BLaER1 treated with 17β-estradiol and CSF1 and Interleukin-3, amounts not matched to agents 10 nM and 100 nM (cell line): ENCODE measurements around the gene RNU1-2.
"Not testable (repeated sequence)": the region's sequence is repeated elsewhere in the genome, so short reads cannot be mapped to it uniquely, and the experiment has no call there.

ENCODE experiments used
- H3K27ac ChIP-seq, 11 experiments: shearing (Covaris generic); formaldehyde crosslinking; 2 replicates each; pipeline ENCODE4 v1.8.1; 2022
- H3K27me3 ChIP-seq, 11 experiments: shearing (Covaris generic); formaldehyde crosslinking; 2 replicates each; pipeline ENCODE4 v1.8.1; 2022
- H3K36me3 ChIP-seq, 11 experiments: shearing (Covaris generic); formaldehyde crosslinking; 2 replicates each; pipeline ENCODE4 v1.8.1; 2022
- H3K4me1 ChIP-seq, 10 experiments: shearing (Covaris generic); formaldehyde crosslinking; 2 replicates each; pipeline ENCODE4 v1.8.1; 2022
- H3K4me2 ChIP-seq, 11 experiments: shearing (Covaris generic); formaldehyde crosslinking; 2 replicates each; pipeline ENCODE4 v1.8.1; 2022
- H3K4me3 ChIP-seq, 10 experiments: shearing (Covaris generic); formaldehyde crosslinking; 2 replicates each; pipeline ENCODE4 v1.8.1; 2022
- H3K9ac ChIP-seq, 11 experiments: shearing (Covaris generic); formaldehyde crosslinking; 2 replicates each; pipeline ENCODE4 v1.8.1; 2022
- H3K9me3 ChIP-seq, 11 experiments: shearing (Covaris generic); formaldehyde crosslinking; replicated peaks in 1 of 11; 2 replicates each; pipeline ENCODE4 v1.8.1; 2022
- H4K20me1 ChIP-seq, 11 experiments: shearing (Covaris generic); formaldehyde crosslinking; 2 replicates each; pipeline ENCODE4 v1.8.1; 2022

Gene RNU1-2

DNA sequence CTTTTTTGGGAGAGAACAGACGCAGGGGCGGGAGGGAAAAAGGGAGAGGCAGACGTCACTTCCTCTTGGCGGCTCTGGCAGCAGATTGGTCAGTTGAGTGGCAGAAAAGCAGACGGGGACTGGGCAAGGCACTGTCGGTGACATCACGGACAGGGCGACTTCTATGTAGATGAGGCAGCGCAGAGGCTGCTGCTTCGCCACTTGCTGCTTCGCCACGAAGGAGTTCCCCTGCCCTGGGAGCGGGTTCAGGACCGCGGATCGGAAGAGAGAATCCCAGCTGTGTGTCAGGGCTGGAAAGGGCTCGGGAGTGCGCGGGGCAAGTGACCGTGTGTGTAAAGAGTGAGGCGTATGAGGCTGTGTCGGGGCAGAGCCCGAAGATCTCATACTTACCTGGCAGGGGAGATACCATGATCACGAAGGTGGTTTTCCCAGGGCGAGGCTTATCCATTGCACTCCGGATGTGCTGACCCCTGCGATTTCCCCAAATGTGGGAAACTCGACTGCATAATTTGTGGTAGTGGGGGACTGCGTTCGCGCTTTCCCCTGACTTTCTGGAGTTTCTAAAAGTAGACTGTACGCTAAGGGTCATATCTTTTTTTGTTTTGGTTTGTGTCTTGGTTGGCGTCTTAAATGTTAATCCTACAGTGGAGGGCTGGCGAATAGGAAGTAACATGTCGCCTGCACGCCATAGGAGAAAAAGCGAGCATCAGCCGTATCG, at the start of gene RNU1-2:
Gene RNU1-2, plus strand, starts transcription at position 383 of the 718 bp plus-strand sequence.
- Histone ChIP-seq H3K4me2 (peak within 1 kb of the TSS; percentile 88 to 98 (median 93)), H3K27me3 (peaks cover 0 to 14% (median 7%) of the 10 kb centered on the region in 11 experiments; a peak in 19 of 22 replicates), H3K27ac (peak within 1 kb of the TSS; percentile 81 to 90 (median 86)), H3K9ac (peak within 1 kb of the TSS; percentile 76 to 88 (median 84)), H3K4me3 (peak within 1 kb of the TSS; percentile 51 to 69 (median 58)), H3K4me1 (peaks cover 13 to 33% (median 25%) of the 10 kb centered on the region in 10 experiments; a peak in 19 of 20 replicates)
- H4K20me1 ChIP-seq, H3K36me3 ChIP-seq, H3K9me3 ChIP-seq: not testable (repeated sequence)

DNA sequence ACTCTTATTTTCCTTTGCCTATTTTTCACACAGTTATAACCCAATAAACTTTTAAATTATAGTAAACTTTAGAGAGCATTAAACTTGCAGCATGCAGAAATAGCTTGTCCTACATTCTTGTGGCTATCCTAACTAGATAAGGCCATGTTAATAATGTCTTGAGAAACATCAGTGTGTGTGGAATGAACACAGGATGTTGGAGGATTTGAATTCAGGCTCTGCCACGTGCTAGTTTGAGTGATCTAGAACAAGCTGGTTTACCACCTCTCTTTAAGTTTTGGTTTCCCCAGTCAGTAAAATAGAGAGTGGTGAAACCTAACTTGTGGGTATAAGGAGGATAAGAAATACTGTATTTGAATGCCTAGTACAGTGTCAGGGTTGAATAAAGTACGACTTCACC, 39.6 kb upstream of the RNU1-2 start:
- H3K4me1 ChIP-seq: not testable (repeated sequence)

DNA sequence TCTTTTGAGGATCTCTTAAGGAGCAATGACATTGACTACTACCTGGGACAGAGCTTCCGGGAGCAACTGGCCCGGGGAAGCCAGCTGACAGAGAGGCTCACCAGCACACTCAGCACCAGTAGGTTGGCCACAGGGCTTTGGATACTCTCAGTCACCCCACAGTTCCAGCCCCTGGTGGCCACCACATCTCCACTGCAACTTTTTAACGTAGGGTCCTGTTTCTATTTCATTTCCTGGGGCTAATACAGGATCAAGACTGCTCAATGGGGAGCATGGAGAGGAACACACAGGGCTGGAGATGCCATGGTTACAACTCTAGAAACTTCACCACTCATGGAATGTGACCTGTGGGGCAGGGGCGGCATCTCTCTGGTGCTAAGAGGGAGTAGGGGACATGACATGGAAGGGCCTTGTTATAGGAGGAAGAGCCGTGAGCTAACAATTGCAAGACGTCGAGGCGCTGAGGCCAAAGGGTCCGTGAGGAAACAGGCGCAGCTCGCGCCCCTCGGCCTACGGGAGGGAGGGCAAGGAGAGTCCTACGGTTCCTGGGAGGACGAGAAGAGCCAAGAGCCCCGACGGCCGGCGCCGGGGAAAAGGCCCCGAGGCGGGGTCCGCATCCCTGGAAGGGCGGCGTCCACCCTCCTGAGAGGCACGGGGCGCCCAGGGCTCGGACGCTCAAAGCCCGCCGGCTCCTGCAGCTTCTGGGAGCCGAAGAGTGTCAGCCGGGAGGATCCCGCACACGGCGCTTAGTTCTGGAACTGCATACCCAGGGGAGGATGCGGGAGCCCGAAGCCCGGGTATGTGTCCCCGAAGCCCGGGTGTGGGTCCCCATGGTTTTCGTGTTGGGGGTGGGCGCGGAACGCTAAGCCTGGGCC, 36.4 kb upstream of the RNU1-2 start:
- not testable (repeated sequence) for H3K9me3 ChIP-seq, H3K27me3 ChIP-seq, H3K4me1 ChIP-seq, H3K4me3 ChIP-seq, H3K9ac ChIP-seq, H4K20me1 ChIP-seq, H3K27ac ChIP-seq, H3K36me3 ChIP-seq, H3K4me2 ChIP-seq

More for the DNA sequence above, 39.6 kb upstream of the RNU1-2 start:
- not testable (repeated sequence) for H3K36me3 ChIP-seq, H3K27ac ChIP-seq, H3K4me2 ChIP-seq, H3K9ac ChIP-seq, H3K4me3 ChIP-seq, H4K20me1 ChIP-seq, H3K9me3 ChIP-seq, H3K27me3 ChIP-seq

DNA sequence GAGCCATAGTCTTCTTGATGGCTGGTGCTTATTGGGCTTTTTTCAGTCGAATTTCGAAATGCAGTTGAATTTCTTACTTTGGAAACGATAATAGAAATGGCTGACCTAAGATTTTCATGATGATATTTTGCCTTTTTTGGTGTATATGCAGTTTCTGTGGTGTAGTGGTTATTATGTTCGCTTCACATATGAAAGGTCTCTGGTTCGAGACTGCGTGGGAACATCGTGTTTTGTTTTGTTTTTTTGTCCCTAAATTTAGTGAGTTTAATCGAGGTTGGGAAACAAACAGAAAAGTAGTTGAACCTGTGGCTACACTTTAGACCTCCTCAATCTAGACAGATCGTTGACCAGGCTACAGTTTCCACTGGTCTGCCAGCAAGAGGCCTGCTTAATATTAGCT, 35.7 kb upstream of the RNU1-2 start:
- H3K27ac ChIP-seq, H3K36me3 ChIP-seq, H3K27me3 ChIP-seq, H3K9ac ChIP-seq, H3K4me3 ChIP-seq, H4K20me1 ChIP-seq, H3K9me3 ChIP-seq, H3K4me2 ChIP-seq, H3K4me1 ChIP-seq: not testable (repeated sequence)

DNA sequence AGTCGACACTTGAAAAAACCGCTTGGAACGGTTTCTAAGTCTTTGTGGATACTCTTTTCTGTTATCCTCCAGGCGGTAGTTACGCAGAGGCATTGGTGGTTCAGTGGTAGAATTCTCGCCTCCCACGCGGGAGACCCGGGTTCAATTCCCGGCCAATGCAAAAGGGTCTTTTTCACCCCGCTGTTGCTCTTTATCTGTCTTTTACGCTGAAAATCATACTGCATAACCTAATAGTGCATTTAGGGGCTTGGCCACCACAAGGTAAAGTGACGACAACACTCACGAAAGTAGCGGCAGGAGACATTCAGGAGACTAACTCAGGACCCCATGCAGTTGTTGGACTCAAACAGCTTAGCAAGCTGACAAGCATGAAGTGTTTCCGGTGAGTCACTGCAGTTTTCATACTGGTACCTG, 33.9 kb upstream of the RNU1-2 start:
- H3K4me3 ChIP-seq, H3K36me3 ChIP-seq, H3K27ac ChIP-seq, H3K27me3 ChIP-seq, H3K4me2 ChIP-seq, H3K9ac ChIP-seq, H3K4me1 ChIP-seq, H4K20me1 ChIP-seq, H3K9me3 ChIP-seq: not testable (repeated sequence)

DNA sequence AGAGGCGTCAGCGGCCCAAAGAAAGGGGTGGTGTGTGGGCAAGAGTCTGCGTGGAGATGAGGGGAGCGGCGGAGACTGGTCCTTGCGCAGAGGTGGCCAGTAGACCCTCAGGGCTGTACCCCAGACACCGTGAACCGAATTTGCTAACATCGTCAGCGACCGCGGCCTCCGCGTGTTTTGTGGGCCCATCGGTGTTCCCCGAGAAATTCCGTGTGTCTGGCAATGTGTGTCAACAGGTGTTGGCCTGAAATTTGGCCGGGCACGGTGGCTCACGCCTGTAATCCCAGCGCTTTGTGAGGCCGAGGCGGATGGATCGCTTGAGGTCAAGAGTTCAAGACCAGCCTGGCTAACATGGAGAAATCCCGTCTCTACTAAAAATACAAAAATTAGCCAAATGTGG, 33.4 kb upstream of the RNU1-2 start:
- not testable (repeated sequence) for H3K27ac ChIP-seq, H3K36me3 ChIP-seq, H3K9me3 ChIP-seq, H4K20me1 ChIP-seq, H3K27me3 ChIP-seq, H3K4me1 ChIP-seq, H3K9ac ChIP-seq, H3K4me3 ChIP-seq, H3K4me2 ChIP-seq

DNA sequence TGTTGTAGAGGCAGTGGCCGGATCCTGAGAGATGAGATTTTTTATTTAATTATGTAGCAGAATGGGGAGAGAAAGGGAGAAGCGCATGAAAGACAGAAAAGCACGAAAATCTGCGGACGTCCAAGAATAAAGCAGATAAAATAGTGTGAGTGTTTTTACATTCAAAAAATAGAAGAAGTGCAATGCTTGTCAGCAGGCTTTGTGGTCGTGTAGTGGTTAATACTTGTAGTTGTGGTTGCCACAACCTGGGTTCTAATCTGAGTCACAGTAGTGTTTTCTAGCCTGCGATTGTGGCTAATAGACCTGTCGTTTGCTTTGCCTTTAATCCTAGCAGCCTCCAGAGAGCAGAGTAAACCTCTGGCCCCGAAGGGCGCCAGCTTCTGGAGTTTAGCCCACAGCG, 32.8 kb upstream of the RNU1-2 start:
- not testable (repeated sequence) for H4K20me1 ChIP-seq, H3K4me2 ChIP-seq, H3K9ac ChIP-seq, H3K4me3 ChIP-seq, H3K27ac ChIP-seq, H3K36me3 ChIP-seq, H3K27me3 ChIP-seq, H3K4me1 ChIP-seq, H3K9me3 ChIP-seq

DNA sequence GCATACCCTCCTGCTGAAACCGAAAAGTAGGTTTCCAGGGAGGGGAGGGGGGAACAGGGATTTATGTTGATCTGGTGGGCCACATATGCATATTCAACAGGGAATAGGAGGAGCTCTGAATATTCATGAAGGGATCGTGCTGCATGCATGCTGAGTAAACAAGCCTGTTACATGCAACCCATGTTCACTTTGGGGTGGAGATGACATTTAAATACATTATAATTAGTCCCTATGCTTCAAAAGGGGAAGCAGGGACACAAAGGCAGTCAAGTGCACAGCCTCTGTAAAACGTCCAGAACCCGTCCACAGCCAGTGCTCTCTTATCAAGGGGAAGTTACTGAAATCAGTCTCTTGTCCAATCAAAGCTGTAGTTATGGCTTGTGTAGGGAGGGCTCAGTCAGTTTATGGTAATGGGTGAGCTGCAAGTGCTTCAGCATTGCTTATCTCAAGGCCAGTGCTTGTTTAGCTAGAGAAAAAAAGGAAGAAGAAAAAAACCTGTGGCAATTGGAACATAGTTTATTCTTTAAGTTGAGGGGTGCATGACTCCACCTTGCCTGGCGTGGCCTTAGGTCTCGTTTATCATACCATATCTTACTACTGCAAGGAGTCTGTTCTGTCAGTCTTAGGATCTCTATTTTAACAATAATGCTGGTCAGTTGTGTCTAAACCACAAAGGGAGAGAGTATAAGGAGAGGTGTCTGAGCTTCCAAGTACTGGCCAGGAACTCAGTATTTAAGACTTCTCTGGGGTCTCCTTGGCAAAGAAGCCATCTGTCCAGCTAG, 28.7 kb upstream of the RNU1-2 start:
- not testable (repeated sequence) for H4K20me1 ChIP-seq, H3K27ac ChIP-seq, H3K4me2 ChIP-seq, H3K36me3 ChIP-seq, H3K4me3 ChIP-seq, H3K9ac ChIP-seq
- Histone ChIP-seq H3K4me1 (peaks cover 0 to 25% (median 8%) of the 10 kb centered on the region in 10 experiments; a peak in 11 of 20 replicates), H3K9me3 (peaks cover 0 to 21% (median 11%) of the 10 kb centered on the region in 11 experiments; a peak in 18 of 22 replicates), H3K27me3 (peaks cover 2 to 11% (median 7%) of the 10 kb centered on the region in 11 experiments)

DNA sequence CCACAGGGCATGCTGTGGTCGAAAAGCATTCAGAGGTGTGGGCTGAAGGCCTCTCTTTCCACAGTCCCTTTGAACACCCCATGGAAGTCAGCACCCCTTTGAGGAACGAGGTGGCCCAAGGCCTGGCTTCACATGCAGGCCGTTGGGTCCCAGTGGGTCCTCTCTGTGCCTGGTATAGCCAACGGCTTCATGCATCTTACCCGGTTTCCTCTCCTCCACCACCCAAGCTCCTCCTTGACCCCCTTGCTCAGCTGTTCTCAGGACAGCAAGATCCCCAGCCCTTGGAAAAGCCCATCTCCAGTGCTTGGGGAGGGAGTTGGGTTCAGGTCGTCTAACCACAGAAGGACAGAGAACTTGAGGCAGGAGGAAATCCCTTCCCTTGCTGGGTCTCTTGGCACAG, 27.0 kb upstream of the RNU1-2 start:
- H4K20me1 ChIP-seq, H3K36me3 ChIP-seq, H3K27ac ChIP-seq, H3K4me2 ChIP-seq, H3K4me3 ChIP-seq, H3K9ac ChIP-seq: not testable (repeated sequence)
- H3K4me1 ChIP-seq: peaks cover 0 to 31% (median 14%) of the 10 kb centered on the region in 10 experiments; a peak in 11 of 20 replicates
- peaks cover 15 to 28% (median 23%) of the 10 kb centered on the region in 11 experiments for H3K27me3 ChIP-seq
- peaks cover 0 to 21% (median 14%) of the 10 kb centered on the region in 11 experiments; a peak in 15 of 22 replicates for H3K9me3 ChIP-seq

DNA sequence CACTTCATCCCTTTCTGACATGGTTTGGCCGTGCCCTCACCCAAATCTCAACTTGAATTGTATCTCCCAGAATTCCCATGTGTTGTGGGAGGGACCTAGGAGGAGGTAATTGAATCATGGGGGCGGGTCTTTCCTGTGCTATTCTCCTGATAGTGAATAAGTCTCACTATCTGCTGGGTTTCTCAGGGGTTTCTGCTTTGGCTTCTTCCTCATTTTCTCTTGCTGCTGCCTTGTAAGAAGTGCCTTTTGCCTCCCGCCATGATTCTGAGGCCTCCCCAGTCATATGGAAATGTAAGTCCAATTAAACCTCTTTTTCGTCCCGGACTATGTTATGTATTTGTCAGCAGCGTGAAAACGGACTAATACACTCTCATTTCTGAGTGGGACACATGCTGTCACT, 25.8 kb upstream of the RNU1-2 start:
- peaks cover 0 to 31% (median 14%) of the 10 kb centered on the region in 10 experiments; a peak in 11 of 20 replicates for H3K4me1 ChIP-seq
- H3K27me3 ChIP-seq: peaks cover 19 to 35% (median 30%) of the 10 kb centered on the region in 11 experiments
- H3K4me2 ChIP-seq: peak overlapping the region in 6 of 11 experiments; percentile 45 to 63 (median 58); a peak in 10 of 22 replicates
- not testable (repeated sequence) for H4K20me1 ChIP-seq, H3K36me3 ChIP-seq, H3K27ac ChIP-seq, H3K9ac ChIP-seq, H3K4me3 ChIP-seq
- peaks cover 0 to 21% (median 14%) of the 10 kb centered on the region in 11 experiments; a peak in 15 of 22 replicates for H3K9me3 ChIP-seq

DNA sequence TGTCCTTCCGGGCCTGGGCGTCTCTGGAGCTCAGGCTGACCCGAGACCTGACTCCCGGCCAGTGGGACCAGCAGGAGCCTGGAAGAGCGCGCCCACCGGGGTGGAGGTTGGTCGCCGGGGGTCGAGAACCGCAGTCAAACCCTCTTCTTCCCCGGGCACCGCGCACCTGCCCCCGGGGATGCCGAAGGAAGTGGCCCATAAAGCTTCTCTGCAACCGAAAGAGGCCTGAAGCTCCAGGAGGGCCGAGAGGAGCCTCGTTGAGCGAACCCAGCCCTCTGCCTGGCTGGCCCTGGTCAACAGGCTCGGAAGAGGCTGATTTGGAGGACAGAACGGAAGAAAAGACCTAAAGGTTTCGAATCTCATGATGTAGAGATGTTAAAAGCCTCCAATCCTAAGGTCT, 24.6 kb upstream of the RNU1-2 start:
- not testable (repeated sequence) for H3K9ac ChIP-seq, H3K4me3 ChIP-seq

DNA sequence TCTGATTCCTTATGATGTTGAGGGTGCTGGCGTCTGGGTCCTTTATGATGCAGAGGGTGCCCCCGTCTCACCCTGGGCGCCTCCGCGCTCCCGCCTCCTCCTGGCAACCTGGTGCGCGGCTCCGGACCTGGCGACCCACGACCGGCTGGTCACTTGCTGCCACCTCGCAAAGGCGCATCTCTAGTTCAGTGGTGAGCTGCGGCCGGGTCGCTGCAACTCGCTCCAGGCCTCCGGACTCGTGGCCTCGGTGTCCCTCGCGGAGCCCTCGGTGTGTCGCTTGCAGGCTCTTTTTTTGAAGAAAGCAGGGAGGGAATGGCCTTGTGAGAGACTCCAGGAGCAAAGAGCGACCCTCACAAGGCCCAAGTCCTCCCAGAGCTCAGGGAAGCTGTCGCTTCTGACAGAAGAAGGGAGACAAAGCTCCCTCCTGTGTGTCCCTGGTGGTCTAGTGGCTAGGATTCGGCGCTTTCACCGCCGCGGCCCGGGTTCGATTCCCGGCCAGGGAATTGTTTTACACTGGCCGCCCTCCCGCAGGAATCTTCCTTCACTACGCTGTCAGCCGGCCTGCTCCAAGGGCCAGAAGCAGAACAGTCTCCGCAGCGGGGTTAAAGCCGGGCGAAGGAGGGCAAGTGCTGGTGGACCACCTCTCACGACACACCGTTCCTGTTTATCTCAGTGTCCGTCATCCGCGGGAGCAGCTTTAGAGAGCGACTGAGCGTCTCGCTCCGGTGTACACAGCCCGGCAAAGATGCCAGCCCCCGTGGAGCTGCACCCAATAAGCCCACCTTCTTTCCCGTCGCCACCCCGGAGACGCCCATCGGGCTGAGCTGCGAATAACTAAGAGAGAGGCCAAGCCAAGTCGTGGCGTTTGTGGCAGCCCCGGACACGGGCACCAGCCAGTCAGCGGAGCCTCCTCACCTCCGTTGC, 23.4 kb upstream of the RNU1-2 start:
- H3K9ac ChIP-seq, H3K4me2 ChIP-seq, H3K4me3 ChIP-seq: not testable (repeated sequence)

More for the DNA sequence above, 24.6 kb upstream of the RNU1-2 start:
- H4K20me1 ChIP-seq, H3K36me3 ChIP-seq: not testable (repeated sequence)
- Histone ChIP-seq H3K27me3 (peaks cover 19 to 45% (median 36%) of the 10 kb centered on the region in 11 experiments), H3K9me3 (peaks cover 0 to 21% (median 14%) of the 10 kb centered on the region in 11 experiments; a peak in 15 of 22 replicates), H3K27ac (peak overlapping the region in 1 of 11 experiments; percentile 52; a peak in 2 of 22 replicates), H3K4me1 (peaks cover 0 to 31% (median 14%) of the 10 kb centered on the region in 10 experiments; a peak in 11 of 20 replicates), H3K4me2 (peak overlapping the region in 9 of 11 experiments; percentile 13 to 67 (median 54); a peak in 17 of 22 replicates)

More for the DNA sequence above, 23.4 kb upstream of the RNU1-2 start:
- not testable (repeated sequence) for H3K36me3 ChIP-seq, H4K20me1 ChIP-seq, H3K27ac ChIP-seq
- H3K4me1 ChIP-seq: peaks cover 0 to 27% (median 14%) of the 10 kb centered on the region in 10 experiments; a peak in 11 of 20 replicates
- H3K27me3 ChIP-seq: peaks cover 19 to 47% (median 36%) of the 10 kb centered on the region in 11 experiments
- H3K9me3 ChIP-seq: peaks cover 0 to 21% (median 14%) of the 10 kb centered on the region in 11 experiments; a peak in 15 of 22 replicates
